HG02798 (cell line): ENCODE measurements around the gene MTA3.
"Not testable (repeated sequence)": the region's sequence is repeated elsewhere in the genome, so short reads cannot be mapped to it uniquely, and the experiment has no call there.

Source experiments
- ATAC-seq: cut with Tn5 transposase; IDR thresholded peaks from one replicate; pipeline ENCODE4 v1.9.1; 2021; ENCODE audit warnings: mild to moderate bottlenecking; ENCODE audit not compliant: unreplicated experiment, poor library complexity

The MTA3 gene

DNA sequence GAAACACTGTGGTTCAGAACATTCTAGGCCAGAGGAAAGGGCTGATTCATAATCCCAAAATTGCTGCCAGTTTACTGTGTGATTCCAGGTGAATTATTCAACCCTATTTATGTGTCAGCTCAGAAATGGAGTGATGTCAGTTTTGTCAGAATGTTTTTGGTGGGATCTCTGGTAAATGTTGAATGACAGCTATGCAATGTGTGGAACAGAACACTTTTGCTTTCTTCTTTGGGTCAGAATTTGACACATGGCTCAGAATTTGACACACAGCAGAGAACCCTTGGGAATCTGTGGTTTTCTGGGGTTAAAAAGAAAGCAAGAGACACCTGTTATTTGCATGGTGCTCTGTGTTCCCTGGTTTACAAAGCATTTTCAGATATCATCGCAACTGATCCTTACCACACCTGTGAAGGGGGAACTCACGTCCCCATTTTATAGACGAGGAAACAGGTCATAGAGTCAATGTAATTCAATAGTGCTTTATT, 1.6 kb upstream of the MTA3 start:
- ATAC-seq = peak; percentile 64

DNA sequence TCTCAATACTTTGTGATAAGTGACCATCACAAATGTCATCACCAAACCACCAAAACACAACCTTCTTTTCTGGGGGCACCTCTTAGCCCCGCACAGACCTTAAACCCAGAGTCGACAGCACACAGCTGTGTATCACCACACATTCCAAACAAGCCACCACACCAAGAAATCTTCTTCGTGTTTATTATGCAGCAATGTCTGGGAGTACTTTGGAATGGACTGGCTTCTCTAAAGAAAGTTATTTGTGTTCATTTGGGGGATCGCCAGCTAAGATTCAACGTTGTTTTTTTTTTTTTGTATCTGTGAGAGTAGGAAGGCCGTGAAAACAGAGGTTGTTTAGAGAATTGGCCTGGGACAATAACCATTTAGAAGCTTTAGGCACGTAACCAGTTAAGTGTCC, 1.1 kb upstream of the MTA3 start:
- ATAC-seq = no peak

DNA sequence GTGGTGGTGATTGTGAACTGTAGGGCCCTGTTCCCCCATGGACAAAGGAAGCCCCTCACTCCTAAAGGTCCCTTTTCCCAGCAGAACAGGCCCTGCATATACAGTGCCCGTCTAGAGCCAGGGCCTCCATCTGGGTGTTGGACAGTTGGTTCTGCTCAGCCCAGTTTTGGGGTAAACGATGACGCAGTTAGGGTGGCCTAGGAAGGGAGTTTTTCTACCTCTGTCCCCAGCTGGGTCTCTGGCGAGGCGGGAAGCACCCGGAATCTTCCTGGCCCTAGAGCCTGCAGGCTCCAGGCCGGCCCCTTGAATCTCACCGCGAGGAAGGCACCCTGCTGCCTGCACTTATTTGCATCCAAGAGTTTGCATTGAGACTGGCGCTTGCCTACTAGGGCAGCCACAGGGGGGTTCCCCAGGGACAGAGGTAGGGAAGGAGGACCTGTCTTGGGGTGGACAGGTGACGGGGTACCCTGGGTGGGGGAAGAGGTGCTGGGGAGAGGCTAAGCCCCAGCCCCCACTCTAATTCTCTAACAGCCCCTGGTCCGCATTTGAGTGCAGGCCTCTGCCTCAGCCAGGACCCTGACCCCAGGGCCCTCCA, 529 bp upstream of the MTA3 start:
- ATAC-seq = peak; percentile 75

DNA sequence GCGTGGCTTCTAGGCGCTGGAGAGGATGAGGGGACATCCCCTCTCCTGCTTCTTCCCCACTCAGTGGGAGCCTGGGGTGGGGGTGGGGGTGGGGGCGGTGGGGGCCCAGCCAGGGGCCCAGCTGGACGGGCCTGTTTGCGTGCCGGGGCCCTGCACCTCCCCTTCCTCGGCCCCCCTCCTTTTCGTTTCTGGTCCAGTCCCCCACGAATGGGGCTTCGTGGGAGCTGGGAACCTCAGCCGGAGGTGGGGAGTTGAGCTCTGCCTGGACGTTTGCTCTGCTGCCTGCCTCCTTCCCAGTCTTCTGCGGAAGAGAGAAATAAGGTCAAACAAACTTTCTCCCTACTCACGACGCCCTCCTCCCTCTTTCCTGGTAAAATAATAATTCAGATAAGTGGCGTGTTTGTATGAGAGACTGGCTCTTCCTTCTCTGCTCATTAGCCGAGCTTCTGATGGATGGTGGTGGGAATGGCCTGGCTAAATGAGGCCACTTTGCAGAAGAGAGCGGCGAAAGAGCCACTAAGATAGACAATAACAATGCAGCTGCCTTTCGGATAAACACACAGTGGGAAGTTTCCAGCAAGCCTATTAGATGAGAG, 782 bp downstream of the MTA3 start:
- ATAC-seq = no peak

DNA sequence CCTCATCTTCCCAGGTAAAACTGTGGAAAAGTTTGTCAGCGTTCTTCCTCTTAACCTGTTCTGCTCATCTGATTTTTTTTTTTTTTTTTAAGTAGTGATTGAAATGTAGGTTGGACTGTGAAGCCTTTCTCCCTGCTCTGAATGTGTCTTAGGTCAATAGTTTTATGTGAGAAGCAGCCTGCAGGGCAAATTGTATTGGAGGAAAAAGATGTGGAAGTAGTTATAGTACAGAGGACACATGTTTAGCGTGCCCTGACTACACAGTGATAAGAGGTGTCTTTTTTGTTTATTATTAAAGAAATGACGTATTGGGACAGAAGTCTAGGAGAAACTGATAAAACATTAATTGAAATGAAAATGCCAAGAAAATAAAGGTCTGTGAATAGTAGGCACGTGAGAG, 1.5 kb downstream of the MTA3 start:
- no peak for ATAC-seq

DNA sequence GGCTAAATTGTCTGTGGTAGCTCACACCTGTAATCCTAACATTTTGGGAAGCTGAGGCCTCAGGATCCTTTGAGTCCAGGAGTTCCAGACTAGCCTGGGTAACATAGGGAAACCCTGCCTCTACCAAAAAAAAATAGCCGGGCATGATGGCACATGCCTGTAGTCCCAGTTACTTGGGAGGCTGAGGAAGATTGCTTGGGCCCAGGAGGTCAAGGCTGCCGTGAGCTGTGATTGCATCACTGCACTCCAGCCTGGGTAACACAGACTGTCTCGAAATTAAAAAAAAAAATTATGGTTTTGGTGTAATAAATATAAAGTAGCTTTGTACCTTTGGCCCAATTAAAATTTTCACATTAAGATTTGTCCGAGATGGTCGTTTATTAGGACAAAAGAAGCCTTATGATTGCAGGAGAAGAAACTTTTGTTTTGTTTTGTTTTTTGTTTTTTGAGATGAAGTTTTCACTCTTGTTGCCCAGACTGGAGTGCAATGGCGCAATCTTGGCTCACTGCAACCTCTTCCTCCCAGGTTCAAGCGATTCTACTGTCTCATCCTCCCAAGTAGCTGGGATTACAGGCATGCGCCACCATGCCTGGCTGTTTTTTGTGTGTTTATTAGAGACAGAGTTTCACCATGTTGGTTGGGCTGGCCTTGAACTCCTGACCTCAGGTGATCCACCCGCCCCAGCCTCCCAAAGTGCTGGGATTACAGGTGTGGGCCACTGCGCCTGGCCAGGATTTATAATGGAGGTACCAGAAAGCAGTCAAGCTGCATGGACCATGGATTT, 4.1 kb downstream of the MTA3 start:
- no peak for ATAC-seq

DNA sequence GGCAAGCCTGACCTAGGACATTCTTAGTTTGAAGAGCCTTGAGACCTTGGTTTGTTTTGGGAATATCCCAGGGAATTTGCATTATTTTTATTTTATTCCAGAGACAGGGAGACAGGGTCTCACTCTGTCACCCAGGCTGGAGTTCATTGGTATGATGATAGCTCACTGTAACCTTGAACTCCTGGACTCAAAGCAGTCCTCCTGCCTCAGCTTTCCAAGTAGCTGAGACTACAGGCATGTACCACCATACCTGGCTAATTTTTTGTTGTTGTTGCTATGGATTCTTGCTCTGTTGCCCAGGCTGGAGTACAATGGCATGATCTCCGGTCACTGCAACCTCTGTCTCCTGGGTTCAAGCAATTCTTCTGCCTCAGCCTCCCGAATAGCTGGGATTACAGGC, 4.8 kb downstream of the MTA3 start:
- no peak for ATAC-seq

DNA sequence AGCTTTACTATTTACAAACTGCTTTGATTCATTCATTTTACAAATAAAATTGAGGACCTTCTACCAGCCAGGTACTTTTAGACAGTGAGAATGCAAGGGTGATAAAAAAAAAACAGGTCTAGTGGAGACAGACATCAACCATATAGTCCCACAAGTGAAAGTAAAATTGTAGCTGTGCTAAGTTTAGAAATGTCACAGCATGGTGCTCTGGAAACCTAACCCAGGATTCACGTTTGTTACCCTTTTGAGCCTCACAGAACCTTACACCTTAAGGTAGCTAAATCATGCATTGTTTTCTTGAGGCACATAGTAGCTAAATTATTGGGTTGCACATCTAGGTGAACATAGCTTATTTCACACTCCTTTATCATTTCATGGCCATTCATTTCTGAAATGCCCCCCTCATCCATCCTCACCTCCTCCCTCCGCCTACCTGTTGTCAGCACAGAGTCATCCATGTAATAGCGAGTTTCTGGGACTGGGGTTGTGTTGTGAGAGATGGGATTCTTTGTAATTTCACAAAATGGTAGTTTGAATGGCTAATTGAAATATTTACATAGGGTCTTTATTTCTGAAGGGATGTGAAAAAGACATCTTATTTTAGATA, 7.1 kb downstream of the MTA3 start:
- peak; percentile 39 for ATAC-seq

DNA sequence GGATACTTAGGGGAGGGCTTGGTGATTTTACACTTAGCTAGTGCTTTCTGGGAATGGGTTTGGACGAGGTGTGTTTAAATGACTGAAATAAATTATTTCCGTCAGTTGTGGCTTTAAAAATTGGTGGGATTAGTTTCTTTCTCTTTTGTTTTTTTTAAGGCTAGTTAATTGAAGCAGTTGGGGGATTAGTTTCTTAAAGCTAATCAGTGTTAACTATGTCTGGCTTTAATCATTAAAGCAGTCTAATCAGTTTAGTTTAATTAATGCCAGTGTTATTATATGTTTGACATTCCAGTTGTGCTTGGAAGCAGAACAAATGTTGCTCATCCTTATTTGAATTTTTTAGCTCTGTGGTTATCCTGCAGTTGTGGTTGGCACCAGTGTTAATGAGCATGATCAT, 10.2 kb downstream of the MTA3 start:
- ATAC-seq = no peak

DNA sequence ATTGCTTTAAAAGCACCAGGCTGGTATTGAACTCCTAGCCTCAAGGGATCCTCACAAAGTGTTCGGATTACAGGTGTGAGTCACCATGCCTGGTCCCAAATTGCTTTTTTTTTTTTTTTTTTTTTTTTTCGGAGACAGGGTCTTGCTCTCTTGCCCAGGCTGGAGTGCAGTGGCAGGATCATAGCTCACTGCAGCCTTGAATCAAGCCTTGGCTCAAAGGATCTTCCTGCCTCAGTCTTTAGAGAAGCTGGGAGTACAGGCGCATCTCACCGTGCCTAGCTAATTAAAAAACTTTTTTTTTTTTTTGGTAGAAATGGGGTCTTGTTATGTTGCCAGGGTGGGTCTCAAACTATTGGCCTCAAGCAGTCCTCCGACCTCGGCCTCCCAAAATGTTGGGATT, 12.8 kb downstream of the MTA3 start:
- no peak for ATAC-seq

DNA sequence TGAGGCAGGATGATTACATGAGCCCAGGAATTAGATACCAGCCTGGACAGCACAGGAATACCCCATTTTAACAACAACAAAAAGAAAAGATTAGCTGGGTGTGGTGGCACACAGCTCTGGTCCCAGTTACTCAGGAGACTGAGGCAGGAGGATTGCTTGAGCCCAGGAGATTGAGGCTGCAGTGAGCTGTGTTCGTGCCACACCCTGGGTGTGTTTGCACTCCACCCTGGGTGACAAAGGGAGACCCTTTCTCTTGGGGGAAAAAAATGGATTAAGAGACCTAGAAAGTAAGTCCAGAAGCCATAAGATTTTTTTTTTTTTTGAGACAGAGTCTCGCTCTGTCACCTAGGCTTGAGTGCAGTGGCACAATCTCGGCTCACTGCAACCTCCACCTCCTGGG, 16.2 kb downstream of the MTA3 start:
- ATAC-seq = not testable (repeated sequence)

DNA sequence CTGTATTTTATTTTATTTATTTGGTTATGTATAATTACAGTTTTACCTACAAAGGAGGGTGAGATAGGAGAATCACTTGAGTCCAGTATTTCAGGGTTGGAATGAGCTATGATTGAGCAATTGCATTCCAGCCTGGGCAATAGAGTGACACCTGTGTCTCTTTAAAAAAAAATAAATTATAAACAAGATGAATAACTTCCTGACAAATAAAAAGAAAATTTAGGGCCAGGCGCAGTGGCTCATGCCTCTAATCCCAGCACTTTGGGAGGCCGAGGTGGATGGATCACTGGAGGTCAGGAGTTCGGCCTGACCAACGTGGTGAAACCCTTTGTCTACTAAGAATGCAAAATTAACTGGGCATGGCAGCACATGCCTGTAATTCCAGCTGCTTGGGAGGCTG, 17.3 kb downstream of the MTA3 start:
- no peak for ATAC-seq

DNA sequence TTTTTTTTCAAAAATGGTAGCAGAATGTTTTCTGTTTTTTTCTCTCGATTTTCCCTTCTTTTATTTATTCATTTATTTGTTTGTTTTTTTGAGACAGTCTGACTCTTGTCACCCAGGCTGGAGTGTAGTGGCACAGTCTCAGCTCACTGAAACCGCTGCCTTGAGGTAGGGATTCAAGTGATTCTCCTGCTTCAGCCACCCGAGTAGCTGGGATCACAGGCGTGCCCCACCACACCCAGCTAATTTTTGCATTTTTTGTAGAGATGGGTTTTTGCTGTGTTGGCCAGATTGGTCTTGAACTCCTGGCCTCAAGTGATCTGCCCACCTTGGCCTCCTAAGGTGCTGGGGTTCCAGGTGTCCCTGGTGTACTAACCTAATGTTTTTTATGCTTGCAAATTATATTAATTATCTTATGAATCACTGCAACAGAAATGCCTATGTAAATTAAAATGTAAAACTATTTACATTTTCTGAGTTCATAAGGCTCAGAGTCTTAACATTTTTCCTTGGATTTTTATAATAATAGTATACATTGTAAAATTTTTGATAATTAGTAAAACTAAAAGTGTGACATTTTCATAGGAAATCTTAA, 19.2 kb downstream of the MTA3 start:
- ATAC-seq = no peak

DNA sequence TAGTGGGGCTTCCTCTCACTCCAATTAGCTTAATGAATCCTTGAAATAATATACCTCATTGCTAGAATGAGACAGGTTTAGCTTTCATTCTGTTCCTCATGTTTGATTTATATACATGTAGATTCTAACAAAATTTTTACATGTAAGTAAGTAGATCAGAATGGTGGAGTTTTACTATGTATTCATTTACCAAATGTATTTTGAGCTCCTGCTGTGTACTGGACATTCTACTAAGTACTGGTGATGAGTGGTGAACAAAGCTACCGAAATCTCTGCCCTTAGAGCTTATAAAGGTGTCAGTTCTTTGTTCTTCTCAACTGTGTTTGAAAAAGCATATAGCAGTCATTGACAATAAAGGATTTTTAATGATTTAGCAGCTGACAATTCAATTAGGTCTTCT, 19.7 kb downstream of the MTA3 start:
- ATAC-seq = no peak

DNA sequence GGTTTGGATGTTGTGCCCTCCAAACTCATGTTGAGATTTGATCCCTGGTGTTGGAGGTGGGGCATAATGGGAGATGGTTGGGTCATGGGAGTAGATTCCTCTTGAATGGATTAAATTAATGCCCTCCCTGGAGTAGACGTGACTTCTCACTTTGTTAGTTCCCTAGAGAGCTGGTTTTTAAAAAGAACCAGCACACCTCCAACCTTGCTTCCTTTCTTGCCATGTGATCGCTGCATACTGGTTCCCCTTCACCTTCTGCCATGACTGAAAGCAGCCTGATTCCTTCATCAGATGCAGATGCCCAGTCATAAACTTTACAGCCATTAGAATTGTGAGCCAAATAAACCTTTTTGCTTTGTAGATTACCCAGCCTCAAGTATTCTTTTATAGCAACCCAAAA, 21.7 kb downstream of the MTA3 start:
- no peak for ATAC-seq

DNA sequence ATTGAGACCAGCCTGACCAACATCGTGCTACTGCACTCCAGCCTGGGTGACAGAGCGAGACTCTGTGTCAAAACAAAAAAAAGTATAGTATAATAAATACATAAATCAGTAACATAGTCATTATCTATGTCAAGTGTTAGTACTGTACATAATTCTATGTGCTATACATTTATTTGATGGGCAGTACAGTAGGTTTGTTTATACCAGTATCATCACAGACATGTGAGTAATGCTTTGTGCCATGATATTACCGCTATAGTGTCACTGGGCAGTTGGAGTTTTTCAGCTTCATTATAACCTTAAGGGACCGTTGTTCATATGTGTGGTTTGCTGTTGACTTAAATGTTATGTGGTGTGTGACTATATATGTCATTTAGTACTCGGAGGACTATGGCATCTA, 24.9 kb downstream of the MTA3 start:
- no peak for ATAC-seq

DNA sequence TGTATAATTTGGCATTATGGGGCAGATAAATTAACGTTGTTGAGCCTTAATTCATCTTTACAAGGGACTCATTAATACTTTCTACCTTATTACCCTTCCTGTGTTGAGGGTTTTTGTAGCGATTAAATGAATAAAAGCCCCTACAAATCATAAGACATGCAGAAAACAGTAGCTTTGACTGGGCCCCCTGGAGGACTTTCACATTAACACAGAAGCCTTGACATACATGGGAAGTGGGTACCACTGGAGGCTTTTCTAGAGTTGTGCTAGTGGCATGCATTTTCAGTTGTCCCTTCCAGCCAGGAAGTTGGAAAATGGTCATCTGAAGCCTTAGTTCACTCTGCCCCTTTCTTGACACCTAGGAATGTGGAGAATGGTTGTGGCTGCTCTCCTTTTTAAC, 30.2 kb downstream of the MTA3 start:
- no peak for ATAC-seq

DNA sequence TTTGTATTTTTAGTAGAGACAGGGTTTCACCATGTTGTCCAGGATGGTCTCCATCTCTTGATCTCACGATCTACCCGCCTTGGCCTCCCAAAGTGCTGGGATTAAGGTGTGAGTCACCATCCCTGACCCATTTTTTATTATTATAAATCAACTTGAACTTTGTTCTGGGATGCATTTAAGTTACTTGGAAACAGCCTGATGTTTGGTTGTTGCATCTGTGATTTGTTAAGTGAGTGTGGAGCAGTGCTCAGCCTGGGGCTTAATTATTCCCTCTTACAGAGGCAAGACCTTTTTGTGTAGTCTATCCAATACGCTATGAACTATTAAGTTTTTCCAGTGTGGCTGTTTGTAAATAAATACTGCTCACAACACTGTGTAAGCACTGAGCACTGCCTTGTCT, 32.6 kb downstream of the MTA3 start:
- ATAC-seq = no peak

DNA sequence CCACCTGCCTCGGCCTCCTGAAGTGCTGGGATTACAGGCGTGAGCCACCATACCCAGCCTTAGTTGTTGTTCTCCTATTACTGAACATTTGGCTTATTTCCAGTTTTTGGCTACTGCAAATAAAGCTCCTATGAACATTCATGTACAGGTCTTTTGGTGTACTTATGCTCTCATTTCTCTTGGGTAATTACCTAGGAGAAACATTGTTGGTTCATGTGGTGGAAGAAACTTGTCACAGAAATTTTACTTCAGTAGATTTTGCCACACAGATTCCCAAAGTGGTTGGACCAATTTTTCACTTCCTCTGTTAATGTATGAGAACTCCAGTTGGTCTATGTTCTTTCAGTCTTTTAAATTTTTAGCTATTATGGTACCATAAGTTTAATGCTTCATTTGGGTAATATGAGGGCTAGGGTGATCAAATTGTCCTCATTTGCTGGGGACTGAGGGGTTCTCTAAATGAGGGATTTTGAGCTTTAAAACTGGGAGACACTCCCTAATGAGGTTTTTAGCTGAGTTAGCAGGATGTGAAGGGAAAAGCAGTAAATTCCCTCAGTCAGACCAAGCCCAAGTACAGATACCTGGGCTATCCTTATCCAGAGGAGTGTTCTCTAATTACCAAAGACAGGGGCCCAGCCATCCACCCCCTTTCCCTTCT, 33.9 kb downstream of the MTA3 start:
- peak; percentile 42 for ATAC-seq

DNA sequence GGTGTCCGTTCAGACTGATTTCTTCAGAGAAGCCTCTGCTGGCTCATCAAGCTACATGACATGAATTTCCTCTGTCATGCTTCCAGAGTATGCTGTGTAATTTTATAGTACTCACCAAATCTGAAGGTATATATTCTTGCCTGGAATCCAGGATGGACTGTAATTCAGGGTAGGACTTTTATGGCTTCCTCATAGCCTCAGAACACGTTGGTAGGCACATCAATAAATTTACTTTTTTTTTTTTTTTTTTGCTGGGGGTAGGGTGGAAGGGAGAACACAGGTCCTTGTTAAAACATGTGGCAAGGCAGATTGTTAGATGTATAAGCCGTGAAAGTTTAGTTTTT, 34.4 kb downstream of the MTA3 start:
- no peak for ATAC-seq
